ENCODE results near the gene ALDOB. TPM values are rescaled to one million over a fixed set of nuclear protein-coding genes. Genes with fewer than 3 reads are reported as not detected.

ALDOB gene
- total and polyA plus RNA-seq, 2 of the 13 experiments (the other 11 are each of a cell fraction or from before 2014, with no cell fraction given) = 0.29 to 0.97 TPM

- TF ChIP-seq UBTF (CRISPR knock-in tag; IDR thresholded peaks at IDR 0.05) = no peak
- no peak; the same call in 1 of the 2 replicates for TF ChIP-seq TGIF2 (CRISPR knock-in tag; IDR thresholded peaks at IDR 0.05)
- no peak for TF ChIP-seq RBM39 (IDR thresholded peaks at IDR 0.05; ENCODE audit: low read depth, low read length, poor library complexity, severe bottlenecking)
- TF ChIP-seq KAT2B (IDR thresholded peaks at IDR 0.05; ENCODE audit: borderline replicate concordance, low read depth, low read length) = no peak
- TF ChIP-seq, protein P1, sequence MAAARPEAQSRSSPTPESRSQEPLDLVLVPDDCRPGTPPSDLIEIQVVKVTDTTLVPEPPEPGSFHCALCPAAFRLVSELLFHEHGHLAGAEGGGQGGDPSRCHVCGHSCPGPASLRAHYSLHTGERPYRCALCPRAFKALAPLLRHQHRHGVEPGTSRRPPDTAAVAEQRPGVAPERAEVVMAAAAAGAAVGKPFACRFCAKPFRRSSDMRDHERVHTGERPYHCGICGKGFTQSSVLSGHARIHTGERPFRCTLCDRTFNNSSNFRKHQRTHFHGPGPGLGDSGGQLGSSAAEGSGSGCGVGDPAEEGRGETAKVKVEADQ (CRISPR knock-in tag; IDR thresholded peaks at IDR 0.05; ENCODE audit: borderline replicate concordance) = no peak
- TF ChIP-seq MBNL3 (CRISPR knock-in tag; conservative IDR thresholded peaks at IDR 0.05) = no peak
- peak; percentile 85; the same call in 1 of the 2 replicates for TF ChIP-seq PAF1 (CRISPR knock-in tag; IDR thresholded peaks at IDR 0.05)
- TF ChIP-seq ASH2L (IDR thresholded peaks at IDR 0.05; ENCODE audit: insufficient read length, low read depth, low read length) = no peak
- TF ChIP-seq, protein P2, sequence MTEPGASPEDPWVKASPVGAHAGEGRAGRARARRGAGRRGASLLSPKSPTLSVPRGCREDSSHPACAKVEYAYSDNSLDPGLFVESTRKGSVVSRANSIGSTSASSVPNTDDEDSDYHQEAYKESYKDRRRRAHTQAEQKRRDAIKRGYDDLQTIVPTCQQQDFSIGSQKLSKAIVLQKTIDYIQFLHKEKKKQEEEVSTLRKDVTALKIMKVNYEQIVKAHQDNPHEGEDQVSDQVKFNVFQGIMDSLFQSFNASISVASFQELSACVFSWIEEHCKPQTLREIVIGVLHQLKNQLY (CRISPR knock-in tag; IDR thresholded peaks at IDR 0.05) = no peak
- TF ChIP-seq ZFX (CRISPR knock-in tag; IDR thresholded peaks at IDR 0.05; ENCODE audit: low read depth) = no peak
- TF ChIP-seq ZNF430 (CRISPR knock-in tag; IDR thresholded peaks at IDR 0.05) = no peak
- no peak for TF ChIP-seq ZNF264 (CRISPR knock-in tag; IDR thresholded peaks at IDR 0.05)
- TF ChIP-seq TEAD3 (CRISPR knock-in tag; optimal IDR thresholded peaks at IDR 0.05; ENCODE audit: borderline replicate concordance) = peak; percentile 65
- no peak for TF ChIP-seq ZBTB34 (CRISPR knock-in tag; IDR thresholded peaks at IDR 0.05)
- no peak for TF ChIP-seq CREB1 (IDR thresholded peaks at IDR 0.05)
- peak; percentile 42 for TF ChIP-seq CREB1 (CRISPR knock-in tag; IDR thresholded peaks at IDR 0.05)
- TF ChIP-seq KDM3A (CRISPR knock-in tag; IDR thresholded peaks at IDR 0.05; ENCODE audit: low read depth) = 0 out of 2 replicates have a peak, but pooled peaks have one; percentile 31
- no peak for TF ChIP-seq PCBP2 (optimal IDR thresholded peaks at IDR 0.05; ENCODE audit: low read depth, low read length, poor library complexity, severe bottlenecking)
- TF ChIP-seq, protein P3, sequence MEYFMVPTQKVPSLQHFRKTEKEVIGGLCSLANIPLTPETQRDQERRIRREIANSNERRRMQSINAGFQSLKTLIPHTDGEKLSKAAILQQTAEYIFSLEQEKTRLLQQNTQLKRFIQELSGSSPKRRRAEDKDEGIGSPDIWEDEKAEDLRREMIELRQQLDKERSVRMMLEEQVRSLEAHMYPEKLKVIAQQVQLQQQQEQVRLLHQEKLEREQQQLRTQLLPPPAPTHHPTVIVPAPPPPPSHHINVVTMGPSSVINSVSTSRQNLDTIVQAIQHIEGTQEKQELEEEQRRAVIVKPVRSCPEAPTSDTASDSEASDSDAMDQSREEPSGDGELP (IDR thresholded peaks at IDR 0.05; ENCODE audit: borderline replicate concordance, low read depth) = peak; percentile 45; the same call in 1 of the 2 replicates
- TF ChIP-seq THAP11 (CRISPR knock-in tag; IDR thresholded peaks at IDR 0.05) = 0 out of 2 replicates have a peak, but pooled peaks have one; percentile 13
Observed at GRCh38 chr9:101387871-101388506, 47.6 kb downstream of the ALDOB start (continued).
